ENCODE measurements around the gene EME1. TPM values are rescaled to one million over a fixed set of nuclear protein-coding genes. Genes with fewer than 3 reads are reported as not detected.

The EME1 gene
- total and polyA plus RNA-seq, 2 of the 13 experiments (the other 11 are each of a cell fraction or from before 2014, with no cell fraction given), result 20.7 to 24.6 TPM

DNA sequence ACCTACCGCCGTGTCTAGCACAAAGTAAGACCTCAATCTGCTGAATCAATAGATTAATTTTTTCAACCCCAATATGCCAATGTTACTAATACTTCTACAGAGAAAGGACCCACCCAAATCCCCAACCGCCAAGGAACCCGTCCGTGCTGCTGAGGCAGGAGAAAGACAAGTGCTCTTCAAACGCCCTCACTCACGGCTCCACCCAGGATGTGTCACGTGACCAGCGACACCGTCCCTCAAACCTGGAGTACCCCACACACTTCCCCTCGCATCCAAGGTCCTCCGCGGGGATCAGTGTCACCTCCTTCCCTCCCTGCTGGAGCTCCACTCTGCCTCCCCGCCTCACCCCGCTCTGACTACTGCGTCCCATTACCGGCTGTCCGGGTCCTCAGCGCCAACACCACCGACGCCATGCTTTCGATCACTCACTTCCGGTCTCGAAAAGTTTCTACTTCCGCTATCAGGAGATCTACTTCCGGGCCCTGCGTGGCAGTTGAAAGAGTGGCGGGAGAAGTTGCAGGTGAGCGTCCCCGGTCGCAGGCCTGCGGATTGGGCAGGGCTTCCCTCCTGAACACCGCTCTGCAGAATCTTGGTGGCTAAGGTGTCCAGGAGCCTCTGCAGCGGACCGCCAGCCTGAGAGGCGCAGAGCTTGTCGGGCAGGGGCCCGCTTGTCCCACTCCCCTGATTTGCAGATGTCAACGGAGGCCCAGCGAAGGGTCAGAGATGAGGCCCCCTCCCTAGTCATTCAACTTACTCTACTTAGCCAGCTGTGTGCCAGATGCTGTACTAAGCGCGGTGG lies at the start of gene EME1, which contains the start of gene MRPL27 (continued):
- TF ChIP-seq, protein P1, sequence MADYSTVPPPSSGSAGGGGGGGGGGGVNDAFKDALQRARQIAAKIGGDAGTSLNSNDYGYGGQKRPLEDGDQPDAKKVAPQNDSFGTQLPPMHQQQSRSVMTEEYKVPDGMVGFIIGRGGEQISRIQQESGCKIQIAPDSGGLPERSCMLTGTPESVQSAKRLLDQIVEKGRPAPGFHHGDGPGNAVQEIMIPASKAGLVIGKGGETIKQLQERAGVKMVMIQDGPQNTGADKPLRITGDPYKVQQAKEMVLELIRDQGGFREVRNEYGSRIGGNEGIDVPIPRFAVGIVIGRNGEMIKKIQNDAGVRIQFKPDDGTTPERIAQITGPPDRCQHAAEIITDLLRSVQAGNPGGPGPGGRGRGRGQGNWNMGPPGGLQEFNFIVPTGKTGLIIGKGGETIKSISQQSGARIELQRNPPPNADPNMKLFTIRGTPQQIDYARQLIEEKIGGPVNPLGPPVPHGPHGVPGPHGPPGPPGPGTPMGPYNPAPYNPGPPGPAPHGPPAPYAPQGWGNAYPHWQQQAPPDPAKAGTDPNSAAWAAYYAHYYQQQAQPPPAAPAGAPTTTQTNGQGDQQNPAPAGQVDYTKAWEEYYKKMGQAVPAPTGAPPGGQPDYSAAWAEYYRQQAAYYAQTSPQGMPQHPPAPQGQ (CRISPR knock-in tag; IDR thresholded peaks at IDR 0.05; ENCODE audit: borderline replicate concordance), result no peak
- 0 out of 2 replicates have a peak, but pooled peaks have one; percentile 20 for TF ChIP-seq ZNF678 (CRISPR knock-in tag; IDR thresholded peaks at IDR 0.05)
- TF ChIP-seq, protein P2, sequence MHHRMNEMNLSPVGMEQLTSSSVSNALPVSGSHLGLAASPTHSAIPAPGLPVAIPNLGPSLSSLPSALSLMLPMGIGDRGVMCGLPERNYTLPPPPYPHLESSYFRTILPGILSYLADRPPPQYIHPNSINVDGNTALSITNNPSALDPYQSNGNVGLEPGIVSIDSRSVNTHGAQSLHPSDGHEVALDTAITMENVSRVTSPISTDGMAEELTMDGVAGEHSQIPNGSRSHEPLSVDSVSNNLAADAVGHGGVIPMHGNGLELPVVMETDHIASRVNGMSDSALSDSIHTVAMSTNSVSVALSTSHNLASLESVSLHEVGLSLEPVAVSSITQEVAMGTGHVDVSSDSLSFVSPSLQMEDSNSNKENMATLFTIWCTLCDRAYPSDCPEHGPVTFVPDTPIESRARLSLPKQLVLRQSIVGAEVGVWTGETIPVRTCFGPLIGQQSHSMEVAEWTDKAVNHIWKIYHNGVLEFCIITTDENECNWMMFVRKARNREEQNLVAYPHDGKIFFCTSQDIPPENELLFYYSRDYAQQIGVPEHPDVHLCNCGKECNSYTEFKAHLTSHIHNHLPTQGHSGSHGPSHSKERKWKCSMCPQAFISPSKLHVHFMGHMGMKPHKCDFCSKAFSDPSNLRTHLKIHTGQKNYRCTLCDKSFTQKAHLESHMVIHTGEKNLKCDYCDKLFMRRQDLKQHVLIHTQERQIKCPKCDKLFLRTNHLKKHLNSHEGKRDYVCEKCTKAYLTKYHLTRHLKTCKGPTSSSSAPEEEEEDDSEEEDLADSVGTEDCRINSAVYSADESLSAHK (CRISPR knock-in tag; IDR thresholded peaks at IDR 0.05; ENCODE audit: borderline replicate concordance), result peak; percentile 88; the same call in 1 of the 2 replicates
- peak; percentile 97 for TF ChIP-seq ZNF574 (CRISPR knock-in tag; IDR thresholded peaks at IDR 0.05)
- peak; percentile 72; the same call in 1 of the 2 replicates for TF ChIP-seq NCOA1 (CRISPR knock-in tag; IDR thresholded peaks at IDR 0.05)
- TF ChIP-seq PCBP2 (optimal IDR thresholded peaks at IDR 0.05; ENCODE audit: low read depth, low read length, poor library complexity, severe bottlenecking), result no peak
- 0 out of 2 replicates have a peak, but pooled peaks have one; percentile 29 for TF ChIP-seq AFF4 (CRISPR knock-in tag; IDR thresholded peaks at IDR 0.05)
- TF ChIP-seq SUZ12 (IDR thresholded peaks at IDR 0.05; ENCODE audit: low read depth, low read length), result no peak
- TF ChIP-seq PLRG1 (conservative IDR thresholded peaks at IDR 0.05), result no peak
- TF ChIP-seq, protein P3, sequence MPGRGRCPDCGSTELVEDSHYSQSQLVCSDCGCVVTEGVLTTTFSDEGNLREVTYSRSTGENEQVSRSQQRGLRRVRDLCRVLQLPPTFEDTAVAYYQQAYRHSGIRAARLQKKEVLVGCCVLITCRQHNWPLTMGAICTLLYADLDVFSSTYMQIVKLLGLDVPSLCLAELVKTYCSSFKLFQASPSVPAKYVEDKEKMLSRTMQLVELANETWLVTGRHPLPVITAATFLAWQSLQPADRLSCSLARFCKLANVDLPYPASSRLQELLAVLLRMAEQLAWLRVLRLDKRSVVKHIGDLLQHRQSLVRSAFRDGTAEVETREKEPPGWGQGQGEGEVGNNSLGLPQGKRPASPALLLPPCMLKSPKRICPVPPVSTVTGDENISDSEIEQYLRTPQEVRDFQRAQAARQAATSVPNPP (CRISPR knock-in tag; IDR thresholded peaks at IDR 0.05), result peak; percentile 92
- no peak for TF ChIP-seq ZUFSP (CRISPR knock-in tag; IDR thresholded peaks at IDR 0.05; ENCODE audit: borderline replicate concordance)
